Measurements from ENCODE around the gene MXRA8. TPM values are rescaled to one million over a fixed set of nuclear protein-coding genes. Genes with fewer than 3 reads are reported as not detected.
A peak's percentile ranks its signal among the peaks of the same experiment; 100 is the strongest.

The MXRA8 gene
- total and polyA plus RNA-seq, 5 donors from 2014 or later, result 0.17 TPM; not detected in 4

- Mint-ChIP-seq H3K27ac (peak overlapping the region; percentile 55 to 81 (median 56)), H3K27me3 (no peaks in the 10 kb centered on the region), H3K4me3 (peak overlapping the region; percentile 72 to 100 (median 88)), H3K4me1 (peaks cover 0 to 69% (median 25%) of the 10 kb centered on the region in 4 donors), H3K9me3 (no peaks in the 10 kb centered on the region), H3K36me3 (peaks cover 20% of the 10 kb centered on the region)
- peaks cover 42% of the 10 kb centered on the region for H3K36me3 ChIP-seq (ENCODE audit: control insufficient read depth, insufficient read depth, low read length)
- no peaks in the 10 kb centered on the region for H3K27me3 ChIP-seq (ENCODE audit: control insufficient read depth, insufficient read depth, low read length)
- ATAC-seq (ENCODE audit: low read depth in 2 of 2), result no peak
- no peak overlapping the region for H3K27ac ChIP-seq (ENCODE audit: insufficient read depth, low read length, poor library complexity, severe bottlenecking)
- no peak overlapping the region for H3K4me3 ChIP-seq (ENCODE audit: low read depth, low read length)
- peaks cover 39% of the 10 kb centered on the region for H3K4me1 ChIP-seq (ENCODE audit: control insufficient read depth, insufficient read depth, low read length, poor library complexity, severe bottlenecking)
- peak in 1 of 3 donors; percentile 47 for DNase-seq
- no peaks in the 10 kb centered on the region for H3K9me3 ChIP-seq (ENCODE audit: control insufficient read depth in 2 of 2, low read length in 2 of 2)
Observed at GRCh38 chr1:1402072-1402900, 43.9 kb upstream of the MXRA8 start.

- H3K27me3 Mint-ChIP-seq, result no peaks in the 10 kb centered on the region
- H3K9me3 Mint-ChIP-seq, result no peaks in the 10 kb centered on the region
- H3K4me3 Mint-ChIP-seq, result peak overlapping the region; percentile 72 to 100 (median 88)
- no peaks in the 10 kb centered on the region for H3K27me3 ChIP-seq (ENCODE audit: control insufficient read depth, insufficient read depth, low read length)
- no peak overlapping the region for H3K4me3 ChIP-seq (ENCODE audit: low read depth, low read length)
- H3K36me3 ChIP-seq (ENCODE audit: control insufficient read depth, insufficient read depth, low read length), result peaks cover 46% of the 10 kb centered on the region
- H3K27ac ChIP-seq (ENCODE audit: insufficient read depth, low read length, poor library complexity, severe bottlenecking), result peak overlapping the region; percentile 29
- H3K9me3 ChIP-seq (ENCODE audit: control insufficient read depth in 2 of 2, low read length in 2 of 2), result no peaks in the 10 kb centered on the region
- H3K36me3 Mint-ChIP-seq, result peaks cover 20% of the 10 kb centered on the region
- peak overlapping the region; percentile 5 to 81 (median 55) for H3K27ac Mint-ChIP-seq
- ATAC-seq (ENCODE audit: low read depth in 2 of 2) (no peak), DNase-seq (no peak)
- H3K4me1 Mint-ChIP-seq, result peaks cover 0 to 69% (median 24%) of the 10 kb centered on the region in 4 donors
- peaks cover 41% of the 10 kb centered on the region for H3K4me1 ChIP-seq (ENCODE audit: control insufficient read depth, insufficient read depth, low read length, poor library complexity, severe bottlenecking)
Observed at GRCh38 chr1:1401457-1402010, 43.2 kb upstream of the MXRA8 start.

GRCh38 chr1:1400576-1401456 is 42.5 kb upstream of the MXRA8 start:
- Histone ChIP-seq H3K4me3 (ENCODE audit: low read depth, low read length) (peak overlapping the region; percentile 81), H3K27ac (ENCODE audit: insufficient read depth, low read length, poor library complexity, severe bottlenecking) (peak overlapping the region; percentile 83), H3K36me3 (ENCODE audit: control insufficient read depth, insufficient read depth, low read length) (peaks cover 51% of the 10 kb centered on the region), H3K4me1 (ENCODE audit: control insufficient read depth, insufficient read depth, low read length, poor library complexity, severe bottlenecking) (peaks cover 34% of the 10 kb centered on the region), H3K9me3 (ENCODE audit: control insufficient read depth in 2 of 2, low read length in 2 of 2) (no peaks in the 10 kb centered on the region), H3K27me3 (ENCODE audit: control insufficient read depth, insufficient read depth, low read length) (no peaks in the 10 kb centered on the region)
- no peak for DNase-seq
- H3K27me3 Mint-ChIP-seq, result no peaks in the 10 kb centered on the region
- peak overlapping the region; percentile 92 to 100 (median 93) for H3K4me3 Mint-ChIP-seq
- H3K36me3 Mint-ChIP-seq, result peaks cover 20% of the 10 kb centered on the region
- H3K4me1 Mint-ChIP-seq, result peaks cover 0 to 64% (median 22%) of the 10 kb centered on the region in 4 donors
- ATAC-seq (ENCODE audit: low read depth in 2 of 2), result no peak
- H3K9me3 Mint-ChIP-seq, result no peaks in the 10 kb centered on the region
- H3K27ac Mint-ChIP-seq, result peak overlapping the region; percentile 20 to 81 (median 46)

GRCh38 chr1:1399872-1400575 is 41.7 kb upstream of the MXRA8 start:
- Mint-ChIP-seq H3K9me3 (no peaks in the 10 kb centered on the region), H3K27ac (peak overlapping the region; percentile 69 to 95 (median 81)), H3K27me3 (no peaks in the 10 kb centered on the region), H3K4me1 (peaks cover 0 to 64% (median 28%) of the 10 kb centered on the region in 4 donors), H3K4me3 (peak overlapping the region; percentile 92 to 100 (median 93)), H3K36me3 (peaks cover 23% of the 10 kb centered on the region)
- Histone ChIP-seq H3K27ac (ENCODE audit: insufficient read depth, low read length, poor library complexity, severe bottlenecking) (peak overlapping the region; percentile 83), H3K27me3 (ENCODE audit: control insufficient read depth, insufficient read depth, low read length) (no peaks in the 10 kb centered on the region), H3K9me3 (ENCODE audit: control insufficient read depth in 2 of 2, low read length in 2 of 2) (no peaks in the 10 kb centered on the region), H3K36me3 (ENCODE audit: control insufficient read depth, insufficient read depth, low read length) (peaks cover 51% of the 10 kb centered on the region), H3K4me1 (ENCODE audit: control insufficient read depth, insufficient read depth, low read length, poor library complexity, severe bottlenecking) (peaks cover 30% of the 10 kb centered on the region), H3K4me3 (ENCODE audit: low read depth, low read length) (peak overlapping the region; percentile 81)
- peak in 1 of 3 donors; percentile 37 for DNase-seq
- ATAC-seq (ENCODE audit: low read depth in 2 of 2), result no peak

- Histone ChIP-seq H3K4me3 (ENCODE audit: low read depth, low read length) (peak within 1 kb of the TSS; percentile 88), H3K27me3 (ENCODE audit: control insufficient read depth, insufficient read depth, low read length) (no peaks in the 10 kb centered on the region), H3K36me3 (ENCODE audit: control insufficient read depth, insufficient read depth, low read length) (peaks cover 52% of the 10 kb centered on the region), H3K4me1 (ENCODE audit: control insufficient read depth, insufficient read depth, low read length, poor library complexity, severe bottlenecking) (peaks cover 30% of the 10 kb centered on the region), H3K27ac (ENCODE audit: insufficient read depth, low read length, poor library complexity, severe bottlenecking) (peak within 1 kb of the TSS; percentile 83), H3K9me3 (ENCODE audit: control insufficient read depth in 2 of 2, low read length in 2 of 2) (no peaks in the 10 kb centered on the region)
- Mint-ChIP-seq H3K27me3 (no peaks in the 10 kb centered on the region), H3K9me3 (no peaks in the 10 kb centered on the region), H3K4me1 (peaks cover 0 to 68% (median 30%) of the 10 kb centered on the region in 4 donors), H3K36me3 (peaks cover 27% of the 10 kb centered on the region), H3K4me3 (peak within 1 kb of the TSS; percentile 92 to 100 (median 94)), H3K27ac (peak within 1 kb of the TSS; percentile 93 to 95 (median 93))
- DNase-seq, result peak; percentile 99 to 100 (median 99)
- peak; percentile 97 for ATAC-seq (ENCODE audit: low read depth in 2 of 2)
Observed at GRCh38 chr1:1399187-1399871, 41.0 kb upstream of the MXRA8 start, which contains the start of gene CCNL2. Gene CCNL2, minus strand, starts transcription at chr1:1399335. Its CDS starts 29 bp downstream, at chr1:1399306.

- Mint-ChIP-seq H3K4me3 (peak overlapping the region; percentile 92 to 100 (median 94)), H3K4me1 (peaks cover 0 to 69% (median 28%) of the 10 kb centered on the region in 4 donors), H3K27me3 (no peaks in the 10 kb centered on the region), H3K27ac (peak overlapping the region; percentile 91 to 93 (median 93)), H3K36me3 (peaks cover 30% of the 10 kb centered on the region), H3K9me3 (no peaks in the 10 kb centered on the region)
- peak overlapping the region; percentile 88 for H3K4me3 ChIP-seq (ENCODE audit: low read depth, low read length)
- H3K27ac ChIP-seq (ENCODE audit: insufficient read depth, low read length, poor library complexity, severe bottlenecking), result peak overlapping the region; percentile 83
- no peaks in the 10 kb centered on the region for H3K27me3 ChIP-seq (ENCODE audit: control insufficient read depth, insufficient read depth, low read length)
- peaks cover 55% of the 10 kb centered on the region for H3K36me3 ChIP-seq (ENCODE audit: control insufficient read depth, insufficient read depth, low read length)
- H3K9me3 ChIP-seq (ENCODE audit: control insufficient read depth in 2 of 2, low read length in 2 of 2), result no peaks in the 10 kb centered on the region
- DNase-seq (no peak), ATAC-seq (ENCODE audit: low read depth in 2 of 2) (no peak)
- H3K4me1 ChIP-seq (ENCODE audit: control insufficient read depth, insufficient read depth, low read length, poor library complexity, severe bottlenecking), result peaks cover 30% of the 10 kb centered on the region
Observed at GRCh38 chr1:1398677-1399186, 40.4 kb upstream of the MXRA8 start.
